DND-41 (cell line): ENCODE measurements around the gene TNFRSF14.
A peak's percentile ranks its signal among the peaks of the same experiment; 100 is the strongest.

Experiments used
- ATAC-seq: fragments of 200-7000 bp; cut with Tn5 transposase; 3 replicates; pipeline ENCODE4 v1.9.1; 2021; ENCODE audit warnings: low read depth; ENCODE audit not compliant: insufficient read depth
- DNase-seq: peaks from one replicate; pipeline ENCODE4 v3.0.0-alpha.2; 2020
- H2AFZ ChIP-seq: 2 replicates; pipeline ENCODE4 v1.6.0; 2012; ENCODE audit warnings: low read depth, low read length
- H3K27ac ChIP-seq: 2 replicates; pipeline ENCODE4 v1.5.1; 2012; ENCODE audit warnings: low read length, inconsistent platforms
- H3K27me3 ChIP-seq: fragments of 200-600 bp; sonication (generic); 2 replicates; pipeline ENCODE4 v1.6.0; 2012; ENCODE audit warnings: low read length, mild to moderate bottlenecking, inconsistent platforms; ENCODE audit not compliant: insufficient read depth, poor library complexity
- H3K36me3 ChIP-seq: 2 replicates; pipeline ENCODE4 v1.5.1; 2012; ENCODE audit warnings: low read length, inconsistent platforms; ENCODE audit not compliant: insufficient read depth
- H3K4me1 ChIP-seq: 2 replicates; pipeline ENCODE4 v1.5.1; 2012; ENCODE audit warnings: mild to moderate bottlenecking, low read length; ENCODE audit not compliant: insufficient read depth
- H3K4me2 ChIP-seq: 2 replicates; pipeline ENCODE4 v1.6.0; 2012; ENCODE audit warnings: mild to moderate bottlenecking, moderate library complexity, low read length, inconsistent platforms; ENCODE audit not compliant: insufficient read depth
- H3K4me3 ChIP-seq, 2 experiments: fragments of 200-600 bp in 1 of 2; shearing (Covaris generic) in 1 of 2; 2 replicates each; pipeline ENCODE4 v1.5.1; 2012 to 2016; ENCODE audit warnings: inconsistent platforms in 2 of 2, low read length in 2 of 2, mild to moderate bottlenecking in 2 of 2, low read depth in 1 of 2, moderate library complexity in 1 of 2
- H3K79me2 ChIP-seq: 2 replicates; pipeline ENCODE4 v1.6.0; 2012; ENCODE audit warnings: low read length, inconsistent platforms; ENCODE audit not compliant: insufficient read depth
- H3K9ac ChIP-seq: 2 replicates; pipeline ENCODE4 v1.6.0; 2012; ENCODE audit warnings: low read depth, mild to moderate bottlenecking, inconsistent platforms, low read length, moderate library complexity
- H3K9me3 ChIP-seq: 2 replicates; pipeline ENCODE4 v1.5.1; 2012; ENCODE audit warnings: low read length, moderate library complexity, mild to moderate bottlenecking, inconsistent platforms; ENCODE audit not compliant: insufficient read depth, severe bottlenecking
- H4K20me1 ChIP-seq: 2 replicates; pipeline ENCODE4 v1.6.0; 2012; ENCODE audit warnings: low read length; ENCODE audit not compliant: insufficient read depth
- CTCF ChIP-seq: IDR thresholded peaks from 2 replicates; pipeline ENCODE4 v1.5.1; 2012; ENCODE audit warnings: borderline replicate concordance, low read length, moderate library complexity, mild to moderate bottlenecking; ENCODE audit not compliant: poor library complexity, severe bottlenecking; ENCODE audit errors: extremely low read depth
- EZH2 ChIP-seq: IDR thresholded peaks from 3 replicates; pipeline ENCODE4 v1.6.1; 2012; ENCODE audit warnings: borderline replicate concordance, low read depth, mild to moderate bottlenecking, moderate library complexity, low read length, inconsistent platforms; ENCODE audit not compliant: severe bottlenecking

TNFRSF14 gene

GRCh38 chr1:2554621-2555387 is 1.4 kb upstream of the TNFRSF14 start:
- TF ChIP-seq EZH2 (no peak), CTCF (peak; percentile 88)
- Histone ChIP-seq H4K20me1 (no peaks in the 10 kb centered on the region), H3K79me2 (no peaks in the 10 kb centered on the region), H3K36me3 (no peaks in the 10 kb centered on the region), H3K4me1 (peaks cover 31% of the 10 kb centered on the region), H3K27me3 (no peaks in the 10 kb centered on the region), H3K9me3 (no peaks in the 10 kb centered on the region), H3K9ac (peak overlapping the region; percentile 77; the same call in 1 of the 2 replicates), H3K4me3 (peak overlapping the region in 1 of 2 experiments; percentile 59; a peak in 1 of 4 replicates), H3K27ac (peak overlapping the region; percentile 90), H3K4me2 (peak overlapping the region; percentile 76), H2AFZ (no peak overlapping the region)
- ATAC-seq (peak; percentile 13; the same call in 1 of the 3 replicates), DNase-seq (peak; percentile 70)

- Histone ChIP-seq H3K27ac (peak overlapping the region; percentile 90), H3K36me3 (no peaks in the 10 kb centered on the region), H3K79me2 (no peaks in the 10 kb centered on the region), H3K4me2 (peak overlapping the region; percentile 76), H3K27me3 (no peaks in the 10 kb centered on the region), H2AFZ (peak overlapping the region; percentile 73), H3K9me3 (no peaks in the 10 kb centered on the region), H3K4me1 (peaks cover 31% of the 10 kb centered on the region), H3K4me3 (peak overlapping the region; percentile 21 to 59; a peak in 3 of 4 replicates), H4K20me1 (no peaks in the 10 kb centered on the region), H3K9ac (peak overlapping the region; percentile 77)
- ATAC-seq, result peak; percentile 72
- peak; percentile 83 for DNase-seq
- no peak for TF ChIP-seq EZH2
- no peak for TF ChIP-seq CTCF
Observed at GRCh38 chr1:2555634-2556276, 416 bp upstream of the TNFRSF14 start.

- Histone ChIP-seq H3K79me2 (no peaks in the 10 kb centered on the region), H3K9me3 (no peaks in the 10 kb centered on the region), H3K4me1 (peaks cover 31% of the 10 kb centered on the region), H3K4me2 (peak overlapping the region; percentile 76), H3K27me3 (no peaks in the 10 kb centered on the region), H3K9ac (peak overlapping the region; percentile 77), H2AFZ (peak overlapping the region; percentile 73), H4K20me1 (no peaks in the 10 kb centered on the region), H3K36me3 (no peaks in the 10 kb centered on the region), H3K27ac (peak overlapping the region; percentile 90), H3K4me3 (peak overlapping the region; percentile 21 to 59; a peak in 3 of 4 replicates)
- ATAC-seq (no peak; the same call in 2 of the 3 replicates), DNase-seq (peak; percentile 42)
- TF ChIP-seq CTCF (no peak), EZH2 (no peak)
Observed at GRCh38 chr1:2556678-2557481, 709 bp downstream of the TNFRSF14 start.
